ENCODE data around the gene IRF2BPL. TPM values are rescaled to one million over a fixed set of nuclear protein-coding genes. Genes with fewer than 3 reads are reported as not detected.

IRF2BPL gene
- total and polyA plus RNA-seq, 9 of the 15 experiments (the other 6 are each of a cell fraction or from before 2014, with no cell fraction given) = 0.52 to 21.6 (median 2.5) TPM

DNA sequence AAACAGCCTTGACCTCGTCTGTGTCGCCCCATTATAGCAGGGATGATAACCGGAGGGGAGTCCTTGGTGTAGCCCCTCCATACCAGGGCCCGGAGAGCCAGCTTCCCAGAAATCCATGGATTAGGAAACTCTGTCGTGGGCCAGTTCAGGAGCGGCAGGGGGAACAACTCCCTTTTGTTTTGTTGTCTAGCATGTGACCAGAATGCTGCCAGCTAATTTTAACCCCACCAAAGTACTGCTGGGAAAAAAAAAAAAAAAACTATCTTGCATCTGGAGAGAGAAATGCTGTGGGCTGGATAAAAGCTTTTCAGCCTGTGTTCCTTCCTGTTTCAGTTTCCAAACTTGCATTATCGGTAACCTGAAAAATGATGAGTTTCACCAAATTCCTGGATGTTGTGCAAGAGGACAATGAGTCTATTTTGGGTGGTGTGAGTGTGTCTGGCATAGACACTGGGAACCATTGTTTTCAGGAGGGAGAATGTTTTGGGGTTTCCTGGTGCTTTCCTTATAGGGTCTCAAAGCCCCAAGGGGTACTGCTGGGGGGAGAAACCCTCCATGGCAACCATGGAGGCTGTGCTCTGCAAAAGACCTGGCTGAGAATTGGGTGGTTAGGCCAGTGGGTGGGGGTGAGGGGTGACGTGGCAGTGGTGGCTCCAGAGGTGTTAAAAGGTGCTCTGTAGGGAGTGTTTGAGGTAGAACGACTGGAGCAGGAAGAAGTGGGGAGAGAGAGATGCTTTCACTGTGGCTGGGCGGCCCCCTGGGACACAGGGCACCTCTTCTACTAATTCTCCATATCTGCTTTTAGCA lies 14.9 kb upstream of the IRF2BPL start (continued):
- TF ChIP-seq PHF8 (IDR thresholded peaks at IDR 0.05; ENCODE audit: borderline replicate concordance, low read length) = 0 out of 2 replicates have a peak, but pooled peaks have one; percentile 14
- TF ChIP-seq, protein P1, sequence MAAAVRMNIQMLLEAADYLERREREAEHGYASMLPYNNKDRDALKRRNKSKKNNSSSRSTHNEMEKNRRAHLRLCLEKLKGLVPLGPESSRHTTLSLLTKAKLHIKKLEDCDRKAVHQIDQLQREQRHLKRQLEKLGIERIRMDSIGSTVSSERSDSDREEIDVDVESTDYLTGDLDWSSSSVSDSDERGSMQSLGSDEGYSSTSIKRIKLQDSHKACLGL (CRISPR knock-in tag; IDR thresholded peaks at IDR 0.05; ENCODE audit: borderline replicate concordance, poor library complexity, severe bottlenecking) = no peak
- TF ChIP-seq PPARD (CRISPR knock-in tag; IDR thresholded peaks at IDR 0.05) = no peak
- TF ChIP-seq CHD1 (IDR thresholded peaks at IDR 0.05; ENCODE audit: low read length) = no peak
- TF ChIP-seq ZNF146 (CRISPR knock-in tag; IDR thresholded peaks at IDR 0.05; ENCODE audit: unreplicated experiment) = no peak
- TF ChIP-seq MAFG (tag; conservative IDR thresholded peaks at IDR 0.05) = peak; percentile 65
- peak; percentile 80 for TF ChIP-seq SMARCA4 (IDR thresholded peaks at IDR 0.05)
- peak; percentile 71 for TF ChIP-seq CTBP1 (IDR thresholded peaks at IDR 0.05; ENCODE audit: borderline replicate concordance)
- TF ChIP-seq, protein P2, sequence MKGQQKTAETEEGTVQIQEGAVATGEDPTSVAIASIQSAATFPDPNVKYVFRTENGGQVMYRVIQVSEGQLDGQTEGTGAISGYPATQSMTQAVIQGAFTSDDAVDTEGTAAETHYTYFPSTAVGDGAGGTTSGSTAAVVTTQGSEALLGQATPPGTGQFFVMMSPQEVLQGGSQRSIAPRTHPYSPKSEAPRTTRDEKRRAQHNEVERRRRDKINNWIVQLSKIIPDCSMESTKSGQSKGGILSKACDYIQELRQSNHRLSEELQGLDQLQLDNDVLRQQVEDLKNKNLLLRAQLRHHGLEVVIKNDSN (CRISPR knock-in tag; IDR thresholded peaks at IDR 0.05) = no peak
- TF ChIP-seq BRD9 (IDR thresholded peaks at IDR 0.05; ENCODE audit: low read depth, partially characterized antibody) = peak; percentile 40
- TF ChIP-seq, protein P3, sequence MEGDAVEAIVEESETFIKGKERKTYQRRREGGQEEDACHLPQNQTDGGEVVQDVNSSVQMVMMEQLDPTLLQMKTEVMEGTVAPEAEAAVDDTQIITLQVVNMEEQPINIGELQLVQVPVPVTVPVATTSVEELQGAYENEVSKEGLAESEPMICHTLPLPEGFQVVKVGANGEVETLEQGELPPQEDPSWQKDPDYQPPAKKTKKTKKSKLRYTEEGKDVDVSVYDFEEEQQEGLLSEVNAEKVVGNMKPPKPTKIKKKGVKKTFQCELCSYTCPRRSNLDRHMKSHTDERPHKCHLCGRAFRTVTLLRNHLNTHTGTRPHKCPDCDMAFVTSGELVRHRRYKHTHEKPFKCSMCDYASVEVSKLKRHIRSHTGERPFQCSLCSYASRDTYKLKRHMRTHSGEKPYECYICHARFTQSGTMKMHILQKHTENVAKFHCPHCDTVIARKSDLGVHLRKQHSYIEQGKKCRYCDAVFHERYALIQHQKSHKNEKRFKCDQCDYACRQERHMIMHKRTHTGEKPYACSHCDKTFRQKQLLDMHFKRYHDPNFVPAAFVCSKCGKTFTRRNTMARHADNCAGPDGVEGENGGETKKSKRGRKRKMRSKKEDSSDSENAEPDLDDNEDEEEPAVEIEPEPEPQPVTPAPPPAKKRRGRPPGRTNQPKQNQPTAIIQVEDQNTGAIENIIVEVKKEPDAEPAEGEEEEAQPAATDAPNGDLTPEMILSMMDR (IDR thresholded peaks at IDR 0.05 in 2 of 3, conservative IDR thresholded peaks at IDR 0.05 in 1 of 3; ENCODE audit: insufficient read depth in 2 of 3, low read depth in 1 of 3, low read length in 3 of 3) = no peak
- no peak for TF ChIP-seq BCL6 (CRISPR knock-in tag; IDR thresholded peaks at IDR 0.05)
- no peak for TF ChIP-seq FUS (optimal IDR thresholded peaks at IDR 0.05; ENCODE audit: low read depth, low read length)
- peak in 1 of 2 experiments; percentile 24; a peak in 1 of 4 replicates for TF ChIP-seq RCOR1 (IDR thresholded peaks at IDR 0.05; ENCODE audit: borderline replicate concordance in 1 of 2, low read depth in 2 of 2, low read length in 2 of 2)
- TF ChIP-seq, protein P4, sequence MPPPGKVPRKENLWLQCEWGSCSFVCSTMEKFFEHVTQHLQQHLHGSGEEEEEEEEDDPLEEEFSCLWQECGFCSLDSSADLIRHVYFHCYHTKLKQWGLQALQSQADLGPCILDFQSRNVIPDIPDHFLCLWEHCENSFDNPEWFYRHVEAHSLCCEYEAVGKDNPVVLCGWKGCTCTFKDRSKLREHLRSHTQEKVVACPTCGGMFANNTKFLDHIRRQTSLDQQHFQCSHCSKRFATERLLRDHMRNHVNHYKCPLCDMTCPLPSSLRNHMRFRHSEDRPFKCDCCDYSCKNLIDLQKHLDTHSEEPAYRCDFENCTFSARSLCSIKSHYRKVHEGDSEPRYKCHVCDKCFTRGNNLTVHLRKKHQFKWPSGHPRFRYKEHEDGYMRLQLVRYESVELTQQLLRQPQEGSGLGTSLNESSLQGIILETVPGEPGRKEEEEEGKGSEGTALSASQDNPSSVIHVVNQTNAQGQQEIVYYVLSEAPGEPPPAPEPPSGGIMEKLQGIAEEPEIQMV (tag; conservative IDR thresholded peaks at IDR 0.05; ENCODE audit: low read depth) = no peak
- TF ChIP-seq, protein P5, sequence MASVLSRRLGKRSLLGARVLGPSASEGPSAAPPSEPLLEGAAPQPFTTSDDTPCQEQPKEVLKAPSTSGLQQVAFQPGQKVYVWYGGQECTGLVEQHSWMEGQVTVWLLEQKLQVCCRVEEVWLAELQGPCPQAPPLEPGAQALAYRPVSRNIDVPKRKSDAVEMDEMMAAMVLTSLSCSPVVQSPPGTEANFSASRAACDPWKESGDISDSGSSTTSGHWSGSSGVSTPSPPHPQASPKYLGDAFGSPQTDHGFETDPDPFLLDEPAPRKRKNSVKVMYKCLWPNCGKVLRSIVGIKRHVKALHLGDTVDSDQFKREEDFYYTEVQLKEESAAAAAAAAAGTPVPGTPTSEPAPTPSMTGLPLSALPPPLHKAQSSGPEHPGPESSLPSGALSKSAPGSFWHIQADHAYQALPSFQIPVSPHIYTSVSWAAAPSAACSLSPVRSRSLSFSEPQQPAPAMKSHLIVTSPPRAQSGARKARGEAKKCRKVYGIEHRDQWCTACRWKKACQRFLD (CRISPR knock-in tag; IDR thresholded peaks at IDR 0.05) = no peak
- TF ChIP-seq SMAD2 (IDR thresholded peaks at IDR 0.05; ENCODE audit: low read depth, low read length) = no peak
- TF ChIP-seq KDM2B (CRISPR knock-in tag; IDR thresholded peaks at IDR 0.05) = no peak
- TF ChIP-seq RAD21 (CRISPR knock-in tag; conservative IDR thresholded peaks at IDR 0.05 in 1 of 2, IDR thresholded peaks at IDR 0.05 in 1 of 2) = no peak
- no peak for TF ChIP-seq NCOA1 (IDR thresholded peaks at IDR 0.05; ENCODE audit: low read depth)
- no peak for TF ChIP-seq ZNF263 (CRISPR knock-in tag; IDR thresholded peaks at IDR 0.05; ENCODE audit: borderline replicate concordance)
- TF ChIP-seq ZNF184 (CRISPR knock-in tag; IDR thresholded peaks at IDR 0.05) = no peak

All from K562 (cell line).